Mesothelial cell of epicardium (in vitro differentiated cells): Measurements from ENCODE around the gene COL16A1. TPM values are rescaled to one million over a fixed set of nuclear protein-coding genes. Genes with fewer than 3 reads are reported as not detected.

ENCODE experiments used
- DNase-seq, 2 experiments: peaks; one replicate each; pipeline ENCODE4 v3.0.0; 2021; ENCODE audit warnings: low spot score in 2 of 2; ENCODE audit not compliant: unreplicated experiment in 2 of 2
- H3K27ac Mint-ChIP-seq: 2 replicates; pipeline ENCODE4 v1.8.0; 2021; ENCODE audit warnings: mixed read lengths
- H3K27me3 Mint-ChIP-seq: 2 replicates; pipeline ENCODE4 v1.8.0; 2021; ENCODE audit warnings: low read depth, mixed read lengths
- H3K36me3 Mint-ChIP-seq: 2 replicates; pipeline ENCODE4 v1.8.0; 2021; ENCODE audit warnings: mixed read lengths
- H3K4me1 Mint-ChIP-seq: 2 replicates; pipeline ENCODE4 v1.8.0; 2021; ENCODE audit warnings: mixed read lengths
- H3K4me3 Mint-ChIP-seq: 2 replicates; pipeline ENCODE4 v1.8.0; 2021; ENCODE audit warnings: mild to moderate bottlenecking, moderate library complexity, mixed read lengths
- H3K9me3 Mint-ChIP-seq: 2 replicates; pipeline ENCODE4 v1.8.0; 2021; ENCODE audit warnings: mixed read lengths
- CTCF ChIP-seq: fragments of 200-600 bp; sonication (generic); IDR thresholded peaks from one replicate; pipeline ENCODE4 v1.5.0; 2021; ENCODE audit warnings: antibody characterized with exemption; ENCODE audit not compliant: unreplicated experiment
- total RNA-seq: library from RNA; stranded (reverse); gene quantifications from 3 replicates; pipeline ENCODE4 v1.2.1, GENCODE V29; 2021

Gene COL16A1
- total RNA-seq, 1 donor from 2014 or later, result 389 TPM

GRCh38 chr1:31689379-31689778 is 14.4 kb downstream of the COL16A1 start:
- Mint-ChIP-seq H3K4me1 (peaks cover 8% of the 10 kb centered on the region), H3K27me3 (no peaks in the 10 kb centered on the region), H3K9me3 (no peaks in the 10 kb centered on the region), H3K4me3 (no peak overlapping the region), H3K27ac (peak overlapping the region; percentile 25), H3K36me3 (peaks cover 24% of the 10 kb centered on the region)
- DNase-seq, result no peak
- TF ChIP-seq CTCF, result no peak

GRCh38 chr1:31688233-31688918 is 15.4 kb downstream of the COL16A1 start:
- TF ChIP-seq CTCF, result no peak
- no peaks in the 10 kb centered on the region for H3K27me3 Mint-ChIP-seq
- peaks cover 24% of the 10 kb centered on the region for H3K36me3 Mint-ChIP-seq
- H3K4me3 Mint-ChIP-seq, result no peak overlapping the region
- H3K27ac Mint-ChIP-seq, result peak overlapping the region; percentile 64
- H3K4me1 Mint-ChIP-seq, result peaks cover 8% of the 10 kb centered on the region
- H3K9me3 Mint-ChIP-seq, result no peaks in the 10 kb centered on the region
- DNase-seq, result no peak

GRCh38 chr1:31687601-31688000 is 16.2 kb downstream of the COL16A1 start:
- Mint-ChIP-seq H3K27me3 (no peaks in the 10 kb centered on the region), H3K36me3 (peaks cover 24% of the 10 kb centered on the region), H3K4me1 (peaks cover 8% of the 10 kb centered on the region), H3K9me3 (no peaks in the 10 kb centered on the region), H3K27ac (no peak overlapping the region), H3K4me3 (no peak overlapping the region)
- no peak for TF ChIP-seq CTCF
- DNase-seq, result no peak

GRCh38 chr1:31685795-31686194 is 18.0 kb downstream of the COL16A1 start:
- H3K4me3 Mint-ChIP-seq, result no peak overlapping the region
- no peaks in the 10 kb centered on the region for H3K9me3 Mint-ChIP-seq
- no peak for TF ChIP-seq CTCF
- no peaks in the 10 kb centered on the region for H3K27me3 Mint-ChIP-seq
- peaks cover 23% of the 10 kb centered on the region for H3K36me3 Mint-ChIP-seq
- peaks cover 8% of the 10 kb centered on the region for H3K4me1 Mint-ChIP-seq
- DNase-seq, result no peak
- H3K27ac Mint-ChIP-seq, result no peak overlapping the region

GRCh38 chr1:31683997-31684396 is 19.8 kb downstream of the COL16A1 start:
- Mint-ChIP-seq H3K4me1 (peaks cover 7% of the 10 kb centered on the region), H3K27me3 (no peaks in the 10 kb centered on the region), H3K36me3 (peaks cover 29% of the 10 kb centered on the region), H3K9me3 (no peaks in the 10 kb centered on the region), H3K4me3 (no peak overlapping the region), H3K27ac (no peak overlapping the region)
- TF ChIP-seq CTCF, result no peak
- no peak for DNase-seq
